HepG2 (cell line): ENCODE results near the gene SP140L. TPM values are rescaled to one million over a fixed set of nuclear protein-coding genes. Genes with fewer than 3 reads are reported as not detected.

Experiments used
- MAZ ChIP-seq, 2 experiments: sonication (generic) in 1 of 2; formaldehyde crosslinking in 1 of 2; IDR thresholded peaks; 2 replicates each; pipeline versions ENCODE4 v1.5.0 to v1.6.1; 2012 to 2020; ENCODE audit warnings: low read depth in 2 of 2, mild to moderate bottlenecking in 2 of 2, borderline replicate concordance in 1 of 2, improper control_type of control experiment in 1 of 2, low read length in 1 of 2, missing genetic modification reagents in 1 of 2, moderate library complexity in 1 of 2
- MBNL3 ChIP-seq: fragments of 250-450 bp; sonication (Bioruptor Pico); conservative IDR thresholded peaks from 2 replicates; pipeline ENCODE4 v1.8.0; 2022; ENCODE audit warnings: mild to moderate bottlenecking, inconsistent platforms
- NR1H2 ChIP-seq: sonication (generic); formaldehyde crosslinking; IDR thresholded peaks from 2 replicates; pipeline ENCODE4 v1.8.1; 2022; ENCODE audit warnings: low read depth, missing genetic modification reagents, borderline replicate concordance
- POGK ChIP-seq: sonication (generic); formaldehyde crosslinking; conservative IDR thresholded peaks from 2 replicates; pipeline ENCODE4 v1.8.0; 2022; ENCODE audit warnings: mild to moderate bottlenecking, moderate library complexity, missing genetic modification reagents
- PREB ChIP-seq: sonication (generic); formaldehyde crosslinking; IDR thresholded peaks from 2 replicates; pipeline ENCODE4 v1.4.0; 2020; ENCODE audit warnings: missing genetic modification reagents
- SCMH1 ChIP-seq: sonication (generic); formaldehyde crosslinking; IDR thresholded peaks from 2 replicates; pipeline ENCODE4 v1.9.0; 2021; ENCODE audit warnings: missing genetic modification reagents, mild to moderate bottlenecking, borderline replicate concordance
- SKIL ChIP-seq: sonication (generic); formaldehyde crosslinking; IDR thresholded peaks from 2 replicates; pipeline ENCODE4 v1.8.0; 2022; ENCODE audit warnings: missing genetic modification reagents, mild to moderate bottlenecking, moderate library complexity, borderline replicate concordance
- SRY ChIP-seq: sonication (generic); formaldehyde crosslinking; IDR thresholded peaks from 2 replicates; pipeline ENCODE4 v1.8.0; 2022; ENCODE audit warnings: mild to moderate bottlenecking, missing genetic modification reagents
- TBP ChIP-seq: sonication (generic); formaldehyde crosslinking; IDR thresholded peaks from 2 replicates; pipeline ENCODE4 v1.5.0; 2020; ENCODE audit warnings: missing genetic modification reagents
- TBX2 ChIP-seq: sonication (generic); formaldehyde crosslinking; IDR thresholded peaks from 2 replicates; pipeline ENCODE4 v1.5.0; 2020; ENCODE audit warnings: missing genetic modification reagents, mild to moderate bottlenecking, borderline replicate concordance
- TFE3 ChIP-seq: IDR thresholded peaks from 2 replicates; pipeline ENCODE4 v1.6.1; 2016
- ZFP36L1 ChIP-seq: sonication (generic); formaldehyde crosslinking; IDR thresholded peaks from 2 replicates; pipeline ENCODE4 v1.8.0; 2022; ENCODE audit warnings: mild to moderate bottlenecking, missing genetic modification reagents, moderate library complexity
- ZIK1 ChIP-seq: sonication (generic); formaldehyde crosslinking; IDR thresholded peaks from 2 replicates; pipeline ENCODE4 v1.5.0; 2020; ENCODE audit warnings: mild to moderate bottlenecking, low read depth, missing genetic modification reagents, borderline replicate concordance
- ZNF484 ChIP-seq: sonication (generic); formaldehyde crosslinking; IDR thresholded peaks from 2 replicates; pipeline ENCODE4 v1.5.1; 2020; ENCODE audit warnings: mild to moderate bottlenecking, low read depth, missing genetic modification reagents, borderline replicate concordance
- ZNF687 ChIP-seq: sonication (generic); formaldehyde crosslinking; IDR thresholded peaks from 2 replicates; pipeline ENCODE4 v1.5.1; 2020; ENCODE audit warnings: mild to moderate bottlenecking, missing genetic modification reagents, moderate library complexity
- ZSCAN9 ChIP-seq: IDR thresholded peaks from 2 replicates; pipeline ENCODE4 v1.6.1; 2016; ENCODE audit warnings: borderline replicate concordance
- polyA plus RNA-seq, 8 experiments: library from polyadenylated mRNA; depleted of rRNA in 3 of 8; stranded (reverse) in 7 of 8; unstranded in 1 of 8; fragments of >200 nt; fragmentation: Illumina TruSeq in 4 of 8; extraction: Trizol in 4 of 8; gene quantifications; 2 replicates each; pipeline versions ENCODE4 v1.2.1 to v1.2.3, GENCODE V29; 2011 to 2016; ENCODE audit warnings: low read depth in 4 of 8, missing spikeins in 1 of 8, mixed read lengths in 1 of 8; ENCODE audit not compliant: insufficient read depth in 1 of 8
- total RNA-seq, 5 experiments: library from RNA; depleted of rRNA; stranded (reverse); fragments of >200 nt; fragmentation: Illumina TruSeq; extraction: Trizol; gene quantifications; 2 replicates each; pipeline ENCODE4 v1.2.3, GENCODE V29; 2016; ENCODE audit warnings: low read depth in 1 of 5

The SP140L gene
- total and polyA plus RNA-seq, 2 of the 13 experiments (the other 11 are each of a cell fraction or from before 2014, with no cell fraction given): 10.9 to 17.5 TPM

GRCh38 chr2:230411570-230412370 is 84.8 kb downstream of the SP140L start (continued):
- TF ChIP-seq NR1H2 (peak; percentile 82; the same call in 1 of the 2 replicates), SKIL (no peak), SRY (CRISPR knock-in tag) (no peak; the same call in 1 of the 2 replicates), ZSCAN9 (CRISPR knock-in tag) (peak; percentile 74), MAZ (IDR thresholded peaks at IDR 0.05; ENCODE audit: borderline replicate concordance, low read depth, low read length) (peak; percentile 53; the same call in 1 of the 2 replicates), MAZ (CRISPR knock-in tag; IDR thresholded peaks at IDR 0.05; ENCODE audit: low read depth) (peak; percentile 65), ZNF687 (peak; percentile 98), TBX2 (CRISPR knock-in tag) (peak; percentile 53; the same call in 1 of the 2 replicates), ZIK1 (CRISPR knock-in tag) (no peak; the same call in 1 of the 2 replicates), ZFP36L1 (CRISPR knock-in tag) (no peak), TBP (CRISPR knock-in tag) (no peak), SCMH1 (CRISPR knock-in tag) (no peak), POGK (CRISPR knock-in tag) (peak; percentile 36; the same call in 1 of the 2 replicates), MBNL3 (CRISPR knock-in tag) (no peak), PREB (CRISPR knock-in tag) (no peak), TFE3 (peak; percentile 18; the same call in 1 of the 2 replicates), ZNF484 (no peak)
